HG03108 (cell line): ENCODE measurements around the gene FCN1.

Source experiments
- ATAC-seq: cut with Tn5 transposase; IDR thresholded peaks from one replicate; pipeline ENCODE4 v1.9.1; 2021; ENCODE audit warnings: moderate library complexity; ENCODE audit not compliant: unreplicated experiment

The FCN1 gene

GRCh38 chr9:134894136-134894860 is 23.4 kb downstream of the FCN1 start:
- ATAC-seq: no peak

- ATAC-seq: no peak
Observed at GRCh38 chr9:134892820-134893420, 24.8 kb downstream of the FCN1 start.

DNA sequence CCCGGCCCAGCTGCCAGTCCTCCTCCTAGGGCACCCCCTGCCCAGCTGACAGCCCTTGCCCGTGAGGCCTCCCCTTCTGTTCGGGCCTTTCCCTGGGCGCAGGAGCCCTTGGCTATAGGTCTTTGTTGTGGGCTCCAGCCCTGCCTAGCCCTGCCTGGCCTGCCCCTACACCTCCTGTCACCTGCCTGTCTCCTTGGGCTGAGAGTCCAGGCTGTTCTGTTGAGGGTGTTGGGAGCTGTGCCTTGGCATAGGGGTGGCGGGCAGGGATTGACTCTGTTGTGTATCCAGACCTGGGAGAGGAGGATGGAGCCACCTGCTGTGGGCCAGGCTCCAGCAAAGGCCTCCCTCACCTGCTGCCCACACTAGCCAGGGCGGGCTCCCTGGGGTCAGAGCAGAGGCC is 25.5 kb downstream of the FCN1 start:
- no peak for ATAC-seq

- ATAC-seq: no peak
Observed at GRCh38 chr9:134891713-134892112, 26.0 kb downstream of the FCN1 start.

- ATAC-seq: no peak
Observed at GRCh38 chr9:134891053-134891452, 26.7 kb downstream of the FCN1 start.

DNA sequence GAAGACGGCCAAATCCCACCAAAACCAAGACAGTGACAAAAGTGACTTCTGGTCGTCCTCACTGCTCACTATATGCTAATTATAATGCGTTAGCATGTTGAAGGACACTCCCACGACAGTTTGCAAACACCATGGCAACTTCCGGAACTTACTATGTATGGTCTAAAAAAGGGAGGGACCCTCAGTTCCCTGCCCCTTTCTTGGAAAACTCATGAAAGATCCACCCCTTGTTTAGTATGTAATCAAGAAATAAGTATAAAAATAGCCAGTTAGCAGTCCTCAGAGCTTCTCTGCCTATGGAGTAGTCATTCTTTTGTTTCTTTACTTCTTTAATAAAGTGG is 27.6 kb downstream of the FCN1 start:
- ATAC-seq: no peak

- ATAC-seq: no peak
Observed at GRCh38 chr9:134889386-134890154, 28.1 kb downstream of the FCN1 start.

- no peak for ATAC-seq
Observed at GRCh38 chr9:134888603-134889190, 29.0 kb downstream of the FCN1 start.

DNA sequence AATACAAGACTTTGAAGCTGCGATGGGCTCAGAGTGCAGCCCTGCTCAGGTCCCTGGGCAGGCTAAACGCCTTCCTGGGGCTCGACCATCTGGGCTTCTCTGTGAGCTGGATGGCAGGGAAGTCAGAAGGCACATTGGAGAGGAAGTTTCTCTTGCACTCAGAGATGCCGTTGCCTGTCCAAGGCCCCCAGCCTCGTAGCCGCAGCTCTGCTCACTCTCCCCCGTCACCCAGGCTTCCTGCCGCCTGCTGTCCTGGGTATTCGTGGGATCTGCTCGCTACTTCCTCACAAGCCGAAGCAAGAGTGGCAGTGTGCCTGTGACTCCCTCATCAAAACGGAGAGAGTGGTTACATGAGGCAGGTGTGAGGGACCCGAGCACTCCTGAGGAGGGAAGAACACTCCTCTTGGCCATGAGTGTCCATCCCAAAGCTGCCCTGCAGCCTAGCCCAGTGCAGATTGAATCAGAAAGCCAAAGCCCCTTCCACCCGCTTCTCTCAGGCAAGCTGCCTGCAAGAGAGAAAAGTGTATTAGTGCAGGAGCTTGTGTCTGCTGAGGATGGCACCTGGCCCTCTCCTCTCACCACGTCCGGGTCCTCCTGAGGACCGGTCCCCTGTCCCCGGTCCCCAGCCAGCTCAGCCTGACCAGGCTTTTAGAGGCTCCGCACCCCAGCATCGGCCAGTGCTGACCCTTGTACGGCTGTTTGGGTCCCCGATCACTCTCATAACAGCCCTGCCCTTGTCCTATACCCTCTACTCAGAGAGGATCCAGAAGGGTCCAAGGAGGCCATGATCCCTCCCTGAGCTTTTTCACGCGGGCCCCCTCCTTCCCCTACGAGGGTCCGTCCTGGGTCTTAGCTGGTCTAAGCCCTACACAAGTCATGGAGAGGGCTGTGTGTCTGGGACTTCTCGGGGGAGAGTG is 29.8 kb downstream of the FCN1 start:
- no peak for ATAC-seq

GRCh38 chr9:134887219-134887618 is 30.5 kb downstream of the FCN1 start:
- no peak for ATAC-seq

GRCh38 chr9:134886413-134886913 is 31.2 kb downstream of the FCN1 start:
- no peak for ATAC-seq

GRCh38 chr9:134885679-134886412 is 31.9 kb downstream of the FCN1 start:
- no peak for ATAC-seq

DNA sequence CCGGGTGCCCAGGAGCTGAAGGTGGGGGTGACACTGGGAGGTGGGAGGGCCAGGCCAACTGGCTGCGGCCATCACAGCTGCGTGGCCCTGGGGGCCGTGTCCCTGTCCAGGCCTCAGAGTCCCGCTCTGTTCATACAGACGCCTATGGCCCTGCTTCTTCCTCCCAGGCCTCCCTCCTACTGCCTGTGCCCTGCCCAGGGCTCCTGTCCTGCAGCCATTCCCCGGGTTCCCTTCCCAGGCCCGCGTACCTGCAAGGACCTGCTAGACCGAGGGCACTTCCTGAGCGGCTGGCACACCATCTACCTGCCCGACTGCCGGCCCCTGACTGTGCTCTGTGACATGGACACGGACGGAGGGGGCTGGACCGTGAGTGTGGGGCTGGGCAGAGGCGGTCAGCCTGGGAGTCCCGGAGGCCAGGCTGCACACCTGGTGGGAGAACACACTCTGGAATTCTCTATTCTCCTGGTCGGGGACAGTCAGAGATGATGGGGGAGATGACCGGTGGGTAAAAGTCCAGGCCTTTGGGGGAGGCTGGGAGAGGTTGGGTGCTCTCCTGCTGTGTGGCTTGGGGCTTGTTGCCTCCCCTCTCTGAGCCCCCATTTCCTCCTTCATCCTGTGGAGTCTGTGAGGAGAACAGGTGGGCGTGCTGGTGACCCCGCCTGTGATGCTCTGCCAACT is 32.6 kb downstream of the FCN1 start:
- no peak for ATAC-seq

DNA sequence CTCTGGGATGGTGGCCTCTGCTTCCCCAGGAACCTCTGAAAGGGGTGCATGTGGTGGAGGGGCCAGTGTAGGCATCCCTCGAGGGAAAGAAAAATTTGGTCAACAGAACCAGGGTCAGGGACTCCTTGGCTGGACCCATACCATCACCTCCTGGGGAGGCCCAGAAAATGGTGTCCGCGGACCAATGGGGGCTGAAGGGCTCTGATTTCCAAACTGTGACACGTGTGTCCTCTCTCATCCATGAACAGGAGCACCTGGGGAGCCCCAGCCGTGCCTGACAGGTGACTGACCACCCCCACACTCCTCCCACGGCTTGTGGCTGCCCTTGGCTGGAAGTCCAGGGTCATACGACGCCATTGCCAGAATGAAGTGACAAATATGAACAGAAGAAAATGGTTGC is 33.2 kb downstream of the FCN1 start:
- no peak for ATAC-seq

DNA sequence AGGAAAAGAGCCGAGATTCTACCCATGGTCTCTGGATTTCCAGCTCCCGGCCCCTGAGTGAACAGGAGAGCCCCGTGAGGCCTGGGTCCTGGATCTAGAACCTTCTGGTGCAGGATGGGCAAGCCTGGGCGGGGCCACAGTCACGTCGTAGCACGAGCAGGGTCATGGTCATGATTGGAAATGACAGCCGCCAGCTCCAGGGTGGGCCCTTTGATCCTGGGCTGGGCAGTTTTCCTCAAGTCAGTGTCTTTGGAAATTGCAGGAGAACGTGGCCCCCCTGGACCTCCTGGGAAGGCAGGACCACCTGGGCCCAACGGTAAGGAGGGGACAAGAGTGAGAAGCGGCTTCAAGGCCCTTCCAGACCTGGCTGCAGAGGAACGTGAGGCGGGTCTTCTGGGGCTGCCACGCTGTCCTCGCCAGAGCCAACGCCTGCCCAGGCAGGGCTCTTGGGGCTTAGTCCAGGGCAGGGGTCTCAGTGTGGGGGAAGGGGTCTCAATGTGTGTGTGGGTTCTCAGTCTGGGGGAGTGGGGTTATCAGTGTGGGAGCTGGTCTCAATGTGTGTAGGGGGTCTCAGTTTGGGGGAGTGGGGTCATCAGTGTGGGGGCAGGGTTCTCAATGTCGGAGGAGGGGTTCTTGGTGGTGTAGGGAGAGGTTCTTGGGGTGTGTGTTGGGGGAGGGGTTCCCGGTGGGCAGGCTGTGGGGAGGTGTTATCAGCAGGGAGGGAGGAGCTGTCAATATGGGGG is 34.5 kb downstream of the FCN1 start:
- no peak for ATAC-seq

DNA sequence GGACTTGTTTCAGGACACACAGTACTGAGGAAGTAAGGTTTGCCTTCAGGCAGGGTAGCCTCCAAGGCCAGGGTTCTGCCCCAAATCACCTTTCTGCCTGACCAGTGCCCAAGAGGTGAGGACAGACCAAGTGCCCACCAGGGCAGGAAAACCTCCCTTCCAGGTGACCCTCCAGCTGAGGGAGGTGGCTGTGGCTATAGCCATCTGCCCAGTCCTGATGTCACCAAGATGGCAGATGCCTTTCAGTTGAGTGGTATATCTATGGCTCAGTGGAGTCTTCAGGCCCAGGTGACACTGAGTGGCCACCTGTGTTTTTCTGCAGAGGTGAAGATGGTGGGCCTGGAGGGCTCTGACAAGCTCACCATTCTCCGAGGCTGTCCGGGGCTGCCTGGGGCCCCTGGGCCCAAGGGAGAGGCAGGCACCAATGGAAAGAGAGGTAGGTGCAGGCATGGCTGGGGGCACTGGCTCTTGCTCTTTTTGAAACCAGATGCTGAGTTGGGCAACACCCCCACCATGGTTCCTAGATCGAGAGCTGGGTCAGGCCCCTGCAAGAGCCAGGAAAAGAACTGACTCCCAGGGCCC is 35.4 kb downstream of the FCN1 start:
- no peak for ATAC-seq

DNA sequence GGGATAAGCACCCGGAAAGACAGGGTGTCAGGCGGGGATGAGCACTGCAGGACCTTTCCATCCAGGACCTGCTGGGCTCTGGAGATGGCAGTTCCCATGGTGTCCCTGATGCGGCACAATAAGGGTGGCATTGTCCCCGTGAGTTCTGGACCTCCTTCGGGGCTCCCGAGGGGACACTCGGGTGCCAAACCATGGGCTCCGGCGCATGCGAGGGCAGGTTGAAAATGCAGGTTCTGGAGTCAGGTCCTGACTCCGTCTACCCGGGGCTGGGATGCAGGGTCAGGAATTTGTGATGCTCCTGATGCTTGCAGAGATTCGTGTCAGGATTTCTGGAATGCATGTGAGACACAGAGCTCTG is 36.4 kb downstream of the FCN1 start:
- no peak for ATAC-seq
